PC-3 (cell line): ENCODE results near the gene PRDM12. TPM values are rescaled to one million over a fixed set of nuclear protein-coding genes. Genes with fewer than 3 reads are reported as not detected.

Experiments used
- ATAC-seq: fragments of 200-7000 bp; cut with Tn5 transposase; 2 replicates; pipeline ENCODE4 v1.9.1; 2020; ENCODE audit warnings: mild to moderate bottlenecking, moderate library complexity
- BruUV-seq: library from RNA; stranded (reverse); fragments of 400-500 nt; replicated peaks from 2 replicates; lab custom pipeline; 2021; lab: Mats Ljungman, UMichigan
- CTCF ChIA-PET: fragments of 300-600 bp; sonication (Branson Sonifier 250); formaldehyde crosslinking; loops from one replicate; lab custom pipeline; 2022; ENCODE audit warnings: antibody characterized with exemption; lab: Charles Lee
- POLR2A ChIA-PET: fragments of 300-600 bp; sonication (Branson Sonifier 250); formaldehyde crosslinking; loops from one replicate; lab custom pipeline; 2022; ENCODE audit warnings: antibody characterized with exemption; ENCODE audit not compliant: unreplicated experiment; lab: Charles Lee
- DNase-seq: peaks from one replicate; pipeline ENCODE4 v3.0.0-alpha.2; 2015
- H2AFZ ChIP-seq: fragments of 300-600 bp; sonication (generic); 2 replicates; pipeline ENCODE4 v1.6.0; 2016; ENCODE audit warnings: antibody characterized with exemption, low read length
- H3F3A ChIP-seq: fragments of 300-600 bp; sonication (generic); one replicate; pipeline ENCODE4 v1.6.0; 2017; ENCODE audit warnings: antibody characterized with exemption, low read length, control low read depth, mild to moderate bottlenecking; ENCODE audit not compliant: unreplicated experiment
- H3K27ac ChIP-seq: fragments of 300-600 bp; sonication (generic); 2 replicates; pipeline ENCODE4 v1.5.1; 2016; ENCODE audit warnings: mild to moderate bottlenecking, low read length
- H3K27me3 ChIP-seq: fragments of 300-600 bp; sonication (generic); 2 replicates; pipeline ENCODE4 v1.6.1; 2016; ENCODE audit warnings: low read length, mixed read lengths
- H3K36me3 ChIP-seq: fragments of 300-600 bp; sonication (generic); 2 replicates; pipeline ENCODE4 v1.6.1; 2016; ENCODE audit warnings: low read depth, mixed run types, low read length, mixed read lengths
- H3K4me1 ChIP-seq: fragments of 300-600 bp; sonication (generic); 2 replicates; pipeline ENCODE4 v1.5.1; 2016; ENCODE audit warnings: low read length; ENCODE audit not compliant: insufficient read depth
- H3K4me2 ChIP-seq: fragments of 300-600 bp; sonication (generic); 2 replicates; pipeline ENCODE4 v1.6.0; 2016; ENCODE audit warnings: low read length
- H3K4me3 ChIP-seq: fragments of 300-600 bp; sonication (generic); 2 replicates; pipeline ENCODE4 v1.5.1; 2016; ENCODE audit warnings: mild to moderate bottlenecking, low read length, mixed read lengths
- H3K79me2 ChIP-seq: fragments of 300-600 bp; sonication (generic); 2 replicates; pipeline ENCODE4 v1.6.1; 2017; ENCODE audit warnings: low read length, mixed read lengths
- H3K9ac ChIP-seq: fragments of 300-600 bp; sonication (generic); 2 replicates; pipeline ENCODE4 v1.6.0; 2016; ENCODE audit warnings: mild to moderate bottlenecking, low read length
- H3K9me2 ChIP-seq: fragments of 300-600 bp; sonication (generic); replicated peaks from 2 replicates; pipeline ENCODE4 v1.6.1; 2016; ENCODE audit warnings: mixed run types, low read length, mixed read lengths
- H3K9me3 ChIP-seq: fragments of 300-600 bp; sonication (generic); 2 replicates; pipeline ENCODE4 v1.6.1; 2016; ENCODE audit warnings: low read length, mixed read lengths
- H4K20me1 ChIP-seq: fragments of 300-600 bp; sonication (generic); 2 replicates; pipeline ENCODE4 v1.6.1; 2016; ENCODE audit warnings: low read length, mixed read lengths
- CTCF ChIP-seq: fragments of 300-600 bp; sonication (generic); conservative IDR thresholded peaks from 2 replicates; pipeline ENCODE4 v1.5.1; 2017; ENCODE audit warnings: antibody characterized with exemption, low read depth, mild to moderate bottlenecking, low read length
- EZH2 ChIP-seq: fragments of 300-600 bp; sonication (generic); IDR thresholded peaks from one replicate; pipeline ENCODE4 v1.6.1; 2017; ENCODE audit warnings: antibody characterized with exemption, mild to moderate bottlenecking, low read length; ENCODE audit not compliant: unreplicated experiment
- EZH2phosphoT487 ChIP-seq: fragments of 300-600 bp; sonication (generic); IDR thresholded peaks from 2 replicates; pipeline ENCODE4 v1.6.1; 2018; ENCODE audit warnings: mild to moderate bottlenecking, antibody characterized with exemption, low read length, borderline replicate concordance
- intact Hi-C: fragments of 100-400 bp; cut with micrococcal nuclease; formaldehyde crosslinking; loops from 2 replicates; pipeline ENCODE4 v1.9.0; 2023
- total RNA-seq: library from RNA; depleted of rRNA; stranded (reverse); fragments of >200 nt; gene quantifications from 2 replicates; pipeline ENCODE4 v1.2.3, GENCODE V29; 2014

PRDM12 gene
- total RNA-seq, 1 experiment from 2014 or later, result not detected

GRCh38 chr9:130667120-130667435, 2.7 kb downstream of the PRDM12 start:
- no peak overlapping the region for H3K27ac ChIP-seq
- no peak overlapping the region for H3K9ac ChIP-seq
- intact Hi-C loops, result no loop called here
- BruUV-seq, result no TSS peak
- ATAC-seq (no peak), DNase-seq (peak; percentile 28)
- H4K20me1 ChIP-seq, result no peaks in the 10 kb centered on the region
- peaks cover 40% of the 10 kb centered on the region for H3K27me3 ChIP-seq
- H2AFZ ChIP-seq, result no peak overlapping the region
- ChIA-PET CTCF (no interaction called here), POLR2A (no interaction called here)
- no peak for TF ChIP-seq EZH2
- TF ChIP-seq CTCF, result no peak
- TF ChIP-seq EZH2phosphoT487, result no peak
- H3K4me3 ChIP-seq, result no peak overlapping the region
- H3K4me1 ChIP-seq, result no peaks in the 10 kb centered on the region
- no peaks in the 10 kb centered on the region for H3F3A ChIP-seq
- no peaks in the 10 kb centered on the region for H3K9me3 ChIP-seq
- no peaks in the 10 kb centered on the region for H3K79me2 ChIP-seq
- no peak overlapping the region for H3K4me2 ChIP-seq
- no peaks in the 10 kb centered on the region for H3K9me2 ChIP-seq
- H3K36me3 ChIP-seq, result no peaks in the 10 kb centered on the region

GRCh38 chr9:130668196-130668595, 3.8 kb downstream of the PRDM12 start:
- ChIA-PET POLR2A (no interaction called here), CTCF (no interaction called here)
- Histone ChIP-seq H3K79me2 (no peaks in the 10 kb centered on the region), H3K4me3 (no peak overlapping the region), H3K4me1 (no peaks in the 10 kb centered on the region), H3K9ac (no peak overlapping the region), H3F3A (no peaks in the 10 kb centered on the region), H3K27me3 (peaks cover 32% of the 10 kb centered on the region), H3K9me2 (no peaks in the 10 kb centered on the region), H2AFZ (no peak overlapping the region), H3K36me3 (no peaks in the 10 kb centered on the region), H3K4me2 (no peak overlapping the region), H3K27ac (no peak overlapping the region), H3K9me3 (no peaks in the 10 kb centered on the region), H4K20me1 (no peaks in the 10 kb centered on the region)
- no TSS peak for BruUV-seq
- TF ChIP-seq EZH2phosphoT487 (no peak), CTCF (no peak), EZH2 (no peak)
- DNase-seq (no peak), ATAC-seq (no peak)
- intact Hi-C loops, result no loop called here

- no peaks in the 10 kb centered on the region for H3K9me3 ChIP-seq
- H2AFZ ChIP-seq, result no peak overlapping the region
- no peak for TF ChIP-seq EZH2phosphoT487
- no peak for TF ChIP-seq EZH2
- TF ChIP-seq CTCF, result no peak
- BruUV-seq, result no TSS peak
- H3F3A ChIP-seq, result no peaks in the 10 kb centered on the region
- no peak for DNase-seq
- ChIA-PET CTCF (no interaction called here), POLR2A (no interaction called here)
- H4K20me1 ChIP-seq, result no peaks in the 10 kb centered on the region
- peaks cover 27% of the 10 kb centered on the region for H3K27me3 ChIP-seq
- no peak overlapping the region for H3K9ac ChIP-seq
- ATAC-seq, result no peak
- H3K4me2 ChIP-seq, result no peak overlapping the region
- H3K79me2 ChIP-seq, result no peaks in the 10 kb centered on the region
- H3K4me3 ChIP-seq, result no peak overlapping the region
- H3K4me1 ChIP-seq, result no peaks in the 10 kb centered on the region
- no peak overlapping the region for H3K27ac ChIP-seq
- intact Hi-C loops, result no loop called here
- no peaks in the 10 kb centered on the region for H3K36me3 ChIP-seq
- no peaks in the 10 kb centered on the region for H3K9me2 ChIP-seq
Measured at GRCh38 chr9:130668659-130669058, 4.3 kb downstream of the PRDM12 start.
